Lung (tissue), 12 donors: ENCODE data around the gene MSI1. TPM values are rescaled to one million over a fixed set of nuclear protein-coding genes. Genes with fewer than 3 reads are reported as not detected.

Experiments
- ATAC-seq: fragments of 200-7000 bp; cut with Tn5 transposase; one replicate; pipeline ENCODE4 v1.9.1; 2020; ENCODE audit warnings: moderate number of reproducible peaks; ENCODE audit not compliant: insufficient read depth, low FRiP score
- DNase-seq, 3 donors: peaks; one replicate each; pipeline ENCODE4 v3.0.0-alpha.2; 2013 to 2017
- H3K27ac ChIP-seq, 2 donors: one replicate each; pipeline ENCODE4 v1.5.1; 2013; ENCODE audit warnings: mild to moderate bottlenecking in 2 of 2, moderate library complexity in 2 of 2, control low read depth in 1 of 2, inconsistent platforms in 1 of 2, low read depth in 1 of 2, low read length in 1 of 2
- H3K27me3 ChIP-seq, 3 donors: one replicate each; pipeline ENCODE4 v1.5.1; 2013; ENCODE audit warnings: low read length in 2 of 3; ENCODE audit not compliant: control insufficient read depth in 3 of 3, insufficient read depth in 3 of 3
- H3K36me3 ChIP-seq, 4 donors: one replicate each; pipeline ENCODE4 v1.5.1; 2013; ENCODE audit warnings: low read length in 4 of 4, mild to moderate bottlenecking in 1 of 4, moderate library complexity in 1 of 4; ENCODE audit not compliant: control insufficient read depth in 4 of 4, insufficient read depth in 4 of 4
- H3K4me1 ChIP-seq, 5 donors: one replicate each; pipeline ENCODE4 v1.5.1; 2013; ENCODE audit warnings: low read length in 5 of 5, mild to moderate bottlenecking in 2 of 5, moderate library complexity in 1 of 5; ENCODE audit not compliant: control insufficient read depth in 5 of 5, insufficient read depth in 5 of 5
- H3K4me3 ChIP-seq: one replicate; pipeline ENCODE4 v1.5.1; 2013; ENCODE audit warnings: mild to moderate bottlenecking, control low read depth, moderate library complexity
- H3K9ac ChIP-seq, 2 donors: one replicate each; pipeline ENCODE4 v1.5.1; 2013; ENCODE audit warnings: low read length in 2 of 2, control low read depth in 1 of 2; ENCODE audit not compliant: insufficient read depth in 1 of 2
- H3K9me3 ChIP-seq, 4 donors: one replicate each; pipeline ENCODE4 v1.5.1; 2013; ENCODE audit warnings: low read length in 3 of 4, mild to moderate bottlenecking in 1 of 4, moderate library complexity in 1 of 4; ENCODE audit not compliant: control insufficient read depth in 4 of 4, insufficient read depth in 3 of 4
- CTCF ChIP-seq: IDR thresholded peaks from 2 replicates; pipeline ENCODE4 v1.5.1; 2012; ENCODE audit warnings: mild to moderate bottlenecking; ENCODE audit errors: control extremely low read depth, extremely low read depth
- WGBS, 2 donors: extraction: QIAGEN DNeasy Blood & Tissue Kit; methylation state at CpG; one replicate each; pipeline ENCODE4 v1.1.7; 2013; 5-methylcytosine and 5-hydroxymethylcytosine counted together
- polyA plus RNA-seq, 2 donors: library from polyadenylated mRNA; stranded (reverse); fragments of 200-250 nt; gene quantifications; one replicate each; pipeline ENCODE4 v1.2.1, GENCODE V29; 2013
- total RNA-seq, 2 donors: library from RNA; depleted of rRNA in 1 of 2; stranded (reverse); fragments of >200 nt in 1 of 2; gene quantifications; one replicate each; pipeline ENCODE4 v1.2.1, GENCODE V29; 2014 to 2021
- donor health status: control.
- donor health status: control.
- donor health status: Bipolar disorder and iron deficiency.
- donor health status: healthy.
- donor health status: DM: yes; HTN: yes; CAD: no.

The MSI1 gene
- total and polyA plus RNA-seq, 4 donors: 0.18 to 3.5 (median 0.58) TPM

- no peak for DNase-seq
- H3K27ac ChIP-seq: no peak overlapping the region
- peaks cover 0 to 2% (median 0%) of the 10 kb centered on the region in 5 donors for H3K4me1 ChIP-seq
- H3K4me3 ChIP-seq: no peak overlapping the region
- no peak for ATAC-seq
- no peaks in the 10 kb centered on the region for H3K27me3 ChIP-seq
- H3K9me3 ChIP-seq: peaks cover 0 to 2% (median 0%) of the 10 kb centered on the region in 4 donors
- H3K36me3 ChIP-seq: peaks cover 0 to 10% (median 4%) of the 10 kb centered on the region in 4 donors
- 83 to 90% methylated on average over 7 of the region's 7 CpGs for WGBS, 2 donors
- no peak overlapping the region for H3K9ac ChIP-seq
- no peak for TF ChIP-seq CTCF
Observed at GRCh38 chr12:120346681-120347080, 22.3 kb downstream of the MSI1 start.

GRCh38 chr12:120346031-120346430 lies 22.9 kb downstream of the MSI1 start:
- no peak overlapping the region for H3K4me3 ChIP-seq
- H3K9ac ChIP-seq: no peak overlapping the region
- H3K27me3 ChIP-seq: no peaks in the 10 kb centered on the region
- peaks cover 0 to 2% (median 0%) of the 10 kb centered on the region in 5 donors for H3K4me1 ChIP-seq
- H3K27ac ChIP-seq: no peak overlapping the region
- H3K9me3 ChIP-seq: peaks cover 0 to 2% (median 0%) of the 10 kb centered on the region in 4 donors
- WGBS, 2 donors: 92 to 98% methylated on average over 15 of the region's 15 CpGs
- H3K36me3 ChIP-seq: peaks cover 0 to 10% (median 4%) of the 10 kb centered on the region in 4 donors
- ATAC-seq (no peak), DNase-seq (no peak)
- no peak for TF ChIP-seq CTCF

- no peak overlapping the region for H3K9ac ChIP-seq
- H3K27ac ChIP-seq: no peak overlapping the region
- TF ChIP-seq CTCF: no peak
- DNase-seq: no peak
- ATAC-seq: no peak
- peaks cover 0 to 2% (median 0%) of the 10 kb centered on the region in 5 donors for H3K4me1 ChIP-seq
- WGBS, 2 donors: 87 to 93% methylated on average over 8 of the region's 8 CpGs
- peaks cover 0 to 2% (median 0%) of the 10 kb centered on the region in 4 donors for H3K9me3 ChIP-seq
- no peaks in the 10 kb centered on the region for H3K27me3 ChIP-seq
- no peak overlapping the region for H3K4me3 ChIP-seq
- H3K36me3 ChIP-seq: peaks cover 0 to 10% (median 4%) of the 10 kb centered on the region in 4 donors
Observed at GRCh38 chr12:120343692-120344091, 25.3 kb downstream of the MSI1 start.

- no peak for TF ChIP-seq CTCF
- WGBS, 2 donors: 73 to 78% methylated on average over 10 of the region's 10 CpGs
- peaks cover 0 to 2% (median 0%) of the 10 kb centered on the region in 4 donors for H3K9me3 ChIP-seq
Observed at GRCh38 chr12:120343039-120343537, 25.9 kb downstream of the MSI1 start.

More at GRCh38 chr12:120343039-120343537, 25.9 kb downstream of the MSI1 start:
- ATAC-seq: no peak
- no peak overlapping the region for H3K9ac ChIP-seq
- H3K27me3 ChIP-seq: no peaks in the 10 kb centered on the region
- H3K27ac ChIP-seq: no peak overlapping the region
- H3K36me3 ChIP-seq: peaks cover 0 to 10% (median 4%) of the 10 kb centered on the region in 4 donors
- H3K4me1 ChIP-seq: peaks cover 0 to 2% (median 0%) of the 10 kb centered on the region in 5 donors
- DNase-seq: no peak
- no peak overlapping the region for H3K4me3 ChIP-seq
